GM20000 (cell line): Measurements from ENCODE around the gene RAB20.

Source experiments
- DNase-seq: peaks from one replicate; pipeline ENCODE4 v3.0.0; 2012; ENCODE audit warnings: low spot score
- CTCF ChIP-seq: IDR thresholded peaks from 2 replicates; pipeline ENCODE4 v1.5.1; 2012; ENCODE audit warnings: mild to moderate bottlenecking, control low read depth; ENCODE audit errors: extremely low read depth, missing control alignments

The RAB20 gene

GRCh38 chr13:110475550-110476219 lies 85.8 kb downstream of the RAB20 start:
- no peak for DNase-seq
- TF ChIP-seq CTCF: no peak

GRCh38 chr13:110475117-110475516 lies 86.4 kb downstream of the RAB20 start:
- no peak for TF ChIP-seq CTCF
- no peak for DNase-seq

- no peak for TF ChIP-seq CTCF
- no peak for DNase-seq
These were observed 86.8 kb downstream of the RAB20 start for GRCh38 chr13:110474713-110475112.
